AG10803 (cell line): ENCODE measurements around the gene TPST2.

Experiments used
- DNase-seq: peaks from one replicate; pipeline ENCODE4 v3.0.0; 2010; ENCODE audit warnings: low read depth
- H3K4me3 ChIP-seq: 2 replicates; pipeline ENCODE4 v1.5.1; 2011; ENCODE audit warnings: mild to moderate bottlenecking, low read length, control low read depth
- TF ChIP-seq, protein P1 (sequence below): conservative IDR thresholded peaks from 2 replicates; pipeline ENCODE4 v1.5.1; 2011; ENCODE audit warnings: mild to moderate bottlenecking, low read length, control low read depth, inconsistent platforms

Gene TPST2

DNA sequence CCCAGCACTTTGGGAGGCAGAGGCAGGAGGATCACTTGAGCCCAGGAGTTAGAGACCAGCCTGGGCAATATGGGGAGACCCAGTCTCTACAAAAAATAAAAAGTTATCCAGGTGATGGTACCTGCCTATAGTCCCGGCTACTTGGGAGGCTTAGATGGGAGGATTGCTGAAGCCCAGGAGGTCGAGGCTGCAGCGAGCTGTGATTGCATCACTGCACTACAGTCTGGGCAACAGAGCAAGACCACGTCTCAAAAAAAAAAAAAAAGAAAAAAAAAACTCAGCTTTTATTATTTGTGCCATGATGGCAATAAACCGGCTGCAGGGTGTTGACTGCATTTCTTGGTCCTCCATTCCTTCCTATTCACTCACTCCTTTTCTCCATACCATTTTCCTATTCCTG lies 44.1 kb downstream of the TPST2 start:
- no peak overlapping the region for H3K4me3 ChIP-seq
- TF ChIP-seq, protein P1, sequence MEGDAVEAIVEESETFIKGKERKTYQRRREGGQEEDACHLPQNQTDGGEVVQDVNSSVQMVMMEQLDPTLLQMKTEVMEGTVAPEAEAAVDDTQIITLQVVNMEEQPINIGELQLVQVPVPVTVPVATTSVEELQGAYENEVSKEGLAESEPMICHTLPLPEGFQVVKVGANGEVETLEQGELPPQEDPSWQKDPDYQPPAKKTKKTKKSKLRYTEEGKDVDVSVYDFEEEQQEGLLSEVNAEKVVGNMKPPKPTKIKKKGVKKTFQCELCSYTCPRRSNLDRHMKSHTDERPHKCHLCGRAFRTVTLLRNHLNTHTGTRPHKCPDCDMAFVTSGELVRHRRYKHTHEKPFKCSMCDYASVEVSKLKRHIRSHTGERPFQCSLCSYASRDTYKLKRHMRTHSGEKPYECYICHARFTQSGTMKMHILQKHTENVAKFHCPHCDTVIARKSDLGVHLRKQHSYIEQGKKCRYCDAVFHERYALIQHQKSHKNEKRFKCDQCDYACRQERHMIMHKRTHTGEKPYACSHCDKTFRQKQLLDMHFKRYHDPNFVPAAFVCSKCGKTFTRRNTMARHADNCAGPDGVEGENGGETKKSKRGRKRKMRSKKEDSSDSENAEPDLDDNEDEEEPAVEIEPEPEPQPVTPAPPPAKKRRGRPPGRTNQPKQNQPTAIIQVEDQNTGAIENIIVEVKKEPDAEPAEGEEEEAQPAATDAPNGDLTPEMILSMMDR = no peak
- no peak for DNase-seq

DNA sequence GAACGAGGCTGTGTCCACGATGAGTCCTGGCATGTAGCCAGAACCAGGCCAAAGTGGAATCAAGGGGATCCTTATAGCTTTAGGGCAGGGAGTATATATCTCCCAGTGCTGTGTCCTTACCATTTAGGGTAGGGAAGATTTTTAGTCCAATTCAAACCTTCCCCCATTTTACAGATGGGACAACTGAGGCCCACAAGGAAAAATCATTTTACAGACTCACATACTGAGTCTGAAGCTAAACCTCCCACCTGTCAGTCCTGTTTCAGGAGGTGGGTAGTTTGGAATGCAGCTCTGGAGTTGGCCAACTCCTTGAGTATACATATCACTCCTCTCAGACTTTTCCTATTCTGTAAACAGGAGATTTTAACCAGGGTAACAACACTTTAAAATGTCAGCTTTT lies 44.5 kb downstream of the TPST2 start:
- TF ChIP-seq, protein P1 = no peak
- no peak overlapping the region for H3K4me3 ChIP-seq
- no peak for DNase-seq

DNA sequence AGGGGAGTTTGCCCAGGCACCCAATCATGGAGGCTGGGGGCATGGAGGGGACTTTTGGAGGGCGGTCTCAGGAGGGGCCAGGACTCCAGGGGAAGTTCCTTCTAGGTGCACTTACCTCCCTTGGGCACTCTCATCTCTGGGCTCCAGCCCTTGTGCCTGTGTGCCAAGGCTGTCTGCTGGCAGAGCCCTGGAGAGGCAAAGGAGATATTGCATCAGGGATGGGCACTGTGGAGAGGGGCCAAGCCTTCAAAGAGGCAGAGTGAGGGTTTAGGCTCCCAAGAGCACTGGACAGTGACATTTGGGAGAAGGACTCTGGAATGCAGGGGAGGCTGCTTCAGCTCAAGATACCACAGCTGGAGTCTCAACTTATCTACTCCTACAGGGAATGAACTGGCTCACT lies 45.4 kb downstream of the TPST2 start:
- no peak for DNase-seq
- no peak overlapping the region for H3K4me3 ChIP-seq
- TF ChIP-seq, protein P1 = no peak

DNA sequence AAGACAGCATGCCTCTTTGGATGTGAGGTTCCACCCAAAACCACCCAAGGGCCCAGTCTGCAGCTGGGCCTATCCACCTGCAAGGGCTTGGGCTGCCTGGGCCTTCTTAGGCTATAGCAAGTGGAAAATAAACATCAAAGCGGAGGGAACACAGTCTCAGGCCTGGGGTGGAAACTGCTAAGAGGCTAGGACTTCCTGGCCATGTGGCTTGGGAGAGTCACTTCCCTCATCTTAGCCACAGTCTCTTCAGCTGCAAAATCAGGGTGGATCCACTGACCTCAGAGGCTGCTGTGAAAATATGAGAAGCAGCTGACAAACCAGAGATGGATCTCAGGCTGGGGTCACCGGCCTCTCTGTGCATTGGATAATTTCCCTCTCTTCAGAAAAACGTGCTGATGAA lies 47.1 kb downstream of the TPST2 start:
- no peak overlapping the region for H3K4me3 ChIP-seq
- no peak for DNase-seq
- TF ChIP-seq, protein P1 = no peak

DNA sequence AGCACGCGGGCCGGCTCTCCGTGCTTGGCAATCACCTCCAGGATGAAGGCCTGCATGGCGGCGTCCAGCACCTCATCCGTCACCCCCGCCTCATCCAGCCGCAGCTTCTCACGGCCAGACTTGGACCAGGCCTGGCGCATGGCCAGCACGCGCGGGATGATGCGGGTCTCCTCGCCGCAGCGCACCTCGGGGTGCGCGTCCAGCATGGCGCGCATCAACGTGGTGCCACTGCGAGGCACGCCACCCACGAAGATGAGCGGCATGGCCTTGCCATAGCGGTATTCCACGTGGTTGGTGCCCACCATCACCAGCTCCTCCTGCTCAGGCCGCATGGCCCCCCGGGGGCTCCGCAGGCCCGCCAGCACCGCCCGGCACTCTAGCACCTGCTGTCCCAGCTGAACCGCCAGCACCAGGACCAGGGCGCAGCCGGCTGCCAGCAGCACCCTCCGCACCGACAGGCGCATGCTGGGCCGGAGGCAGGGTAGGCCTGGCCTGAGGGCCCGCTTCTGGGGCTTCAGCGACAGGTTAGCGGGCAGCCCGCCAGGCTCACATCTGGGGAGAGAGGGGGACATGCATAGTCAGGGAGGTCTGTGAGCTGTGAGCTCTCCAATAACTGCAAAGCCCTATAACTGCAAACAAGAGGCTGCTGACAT lies 48.6 kb downstream of the TPST2 start:
- DNase-seq = no peak

DNA sequence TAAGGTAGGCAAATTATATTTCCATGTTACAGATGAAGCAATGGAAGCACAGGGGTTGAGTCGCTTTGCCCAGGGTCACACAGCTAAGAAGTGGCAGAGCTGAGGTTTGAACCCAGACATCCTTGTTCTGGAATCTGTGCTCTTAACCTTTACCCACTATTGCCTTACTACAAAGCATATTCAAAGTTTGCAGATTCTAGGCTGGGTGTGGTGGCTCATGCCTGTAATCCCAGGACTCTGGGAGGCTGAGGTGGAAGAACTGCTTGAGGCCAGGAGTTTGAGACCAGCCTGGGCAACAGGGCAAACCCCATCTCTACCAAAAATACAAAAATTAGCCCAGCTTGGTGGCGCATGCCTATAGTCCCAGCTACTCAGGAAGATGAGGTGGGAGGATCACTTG lies 49.8 kb downstream of the TPST2 start:
- TF ChIP-seq, protein P1 = no peak
- no peak overlapping the region for H3K4me3 ChIP-seq
- DNase-seq = no peak

More for the DNA sequence above, 48.6 kb downstream of the TPST2 start:
- H3K4me3 ChIP-seq = no peak overlapping the region
- TF ChIP-seq, protein P1 = no peak

DNA sequence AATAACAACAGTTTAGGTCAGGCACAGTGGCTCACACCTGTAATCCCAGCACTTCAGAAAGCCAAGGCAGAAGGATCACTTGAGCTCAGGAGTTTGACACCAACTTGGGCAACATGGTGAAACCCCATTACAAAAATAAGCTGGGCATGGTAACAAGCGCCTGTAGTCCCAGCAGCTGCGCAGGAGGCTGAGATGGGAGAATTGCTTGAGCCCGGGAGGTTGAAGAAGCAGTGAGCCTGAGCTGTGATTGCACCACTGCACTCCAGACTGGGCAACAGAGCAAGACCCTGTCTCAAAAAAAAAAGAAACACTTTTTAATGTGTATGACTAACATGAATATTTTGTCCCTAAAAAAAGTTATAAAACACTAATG lies 53.2 kb downstream of the TPST2 start:
- no peak overlapping the region for H3K4me3 ChIP-seq
- DNase-seq = no peak
- TF ChIP-seq, protein P1 = no peak
